Sigmoid colon (tissue), 4 donors: ENCODE data around the gene CAB39L.

Experiments
- CTCF ChIP-seq, 4 experiments: fragments of 450-650 bp in 3 of 4; fragments of 200-600 bp in 1 of 4; IDR thresholded peaks; one replicate each; pipeline ENCODE4 v1.5.1; 2016 to 2019; ENCODE audit warnings: antibody characterized with exemption in 4 of 4, mild to moderate bottlenecking in 3 of 4, moderate library complexity in 2 of 4
- EP300 ChIP-seq, 4 donors: sonication (generic); formaldehyde crosslinking; IDR thresholded peaks; one replicate each; pipeline ENCODE4 v1.6.1; 2017; ENCODE audit warnings: antibody characterized with exemption in 4 of 4
- POLR2A ChIP-seq, 2 donors: fragments of 450-650 bp; IDR thresholded peaks; one replicate each; pipeline ENCODE4 v1.6.1; 2016; ENCODE audit warnings: antibody characterized with exemption in 2 of 2, mild to moderate bottlenecking in 2 of 2, moderate library complexity in 2 of 2
- POLR2AphosphoS5 ChIP-seq, 4 donors: sonication (generic); formaldehyde crosslinking; IDR thresholded peaks; one replicate each; pipeline ENCODE4 v1.6.1; 2017; ENCODE audit warnings: antibody characterized with exemption in 4 of 4

GRCh38 chr13:49295244-49295643 is 148.6 kb downstream of the CAB39L start:
- TF ChIP-seq CTCF (IDR thresholded peaks at IDR 0.05) = no peak
- TF ChIP-seq POLR2AphosphoS5 (IDR thresholded peaks at IDR 0.05) = peak in 1 of 4 donors; percentile 22
- TF ChIP-seq POLR2A (IDR thresholded peaks at IDR 0.05) = no peak
- no peak for TF ChIP-seq EP300 (IDR thresholded peaks at IDR 0.05)
